Endothelial cell of umbilical vein (primary cell): ENCODE measurements around the gene PLA2G4E. TPM values are rescaled to one million over a fixed set of nuclear protein-coding genes. Genes with fewer than 3 reads are reported as not detected.

Experiments
- BruUV-seq: library from RNA; stranded (reverse); fragments of 400-500 nt; replicated peaks from 2 replicates; lab custom pipeline; 2021; lab: Mats Ljungman, UMichigan
- CTCF ChIA-PET: fragments of 300-600, 350-600 bp; sonication (Branson Sonifier 250); formaldehyde crosslinking; loops from one replicate; lab custom pipeline; 2021; ENCODE audit warnings: antibody characterized with exemption, inconsistent platforms; lab: Charles Lee
- POLR2A ChIA-PET: fragments of 300-600, 350-600 bp; sonication (Branson Sonifier 250); formaldehyde crosslinking; loops from one replicate; lab custom pipeline; 2021; ENCODE audit warnings: antibody characterized with exemption, inconsistent platforms; lab: Charles Lee
- DNase-seq: peaks from one replicate; pipeline ENCODE4 v3.0.0-alpha.2; 2011; ENCODE audit warnings: low read depth, low spot score
- FAIRE-seq: peaks from 2 replicates; lab custom pipeline; 2011; peaks lifted over from hg19 to GRCh38; lab: Jason Lieb, UNC
- H2AFZ ChIP-seq: 2 replicates; pipeline ENCODE4 v1.6.0; 2012; ENCODE audit warnings: low read depth, low read length, control low read depth, inconsistent platforms
- H3K27ac ChIP-seq: 2 replicates; pipeline ENCODE4 v1.5.1; 2011; ENCODE audit warnings: low read depth, mild to moderate bottlenecking, control low read depth, low read length, moderate library complexity; ENCODE audit not compliant: insufficient read depth
- H3K27me3 ChIP-seq, 2 experiments: 2 replicates each; pipeline versions ENCODE4 v1.6.0 to v1.6.1; 2011; ENCODE audit warnings: low read length in 2 of 2, mixed read lengths in 1 of 2; ENCODE audit not compliant: control insufficient read depth in 2 of 2, insufficient read depth in 2 of 2
- H3K36me3 ChIP-seq, 2 experiments: 2 replicates in 1 of 2; 3 replicates in 1 of 2; pipeline ENCODE4 v1.5.1; 2011; ENCODE audit warnings: low read length in 2 of 2, mild to moderate bottlenecking in 1 of 2, moderate library complexity in 1 of 2; ENCODE audit not compliant: control insufficient read depth in 2 of 2, insufficient read depth in 2 of 2; ENCODE audit errors: extremely low read depth in 1 of 2
- H3K4me1 ChIP-seq: 3 replicates; pipeline ENCODE4 v1.5.1; 2011; ENCODE audit warnings: mild to moderate bottlenecking, low read length; ENCODE audit not compliant: control insufficient read depth, insufficient read depth; ENCODE audit errors: extremely low read depth
- H3K4me2 ChIP-seq: 2 replicates; pipeline ENCODE4 v1.6.1; 2011; ENCODE audit warnings: low read length, control low read depth, mixed read lengths; ENCODE audit not compliant: insufficient read depth
- H3K4me3 ChIP-seq, 3 experiments: fragments of 200-600 bp in 1 of 3; sonication (generic), shearing (Covaris generic) in 1 of 3; replicated peaks in 1 of 3; 2 replicates each; pipeline ENCODE4 v1.5.1; 2011 to 2016; ENCODE audit warnings: control low read depth in 3 of 3, low read length in 3 of 3, mild to moderate bottlenecking in 2 of 3, inconsistent platforms in 1 of 3, low read depth in 1 of 3, moderate library complexity in 1 of 3; ENCODE audit not compliant: insufficient read depth in 1 of 3
- H3K79me2 ChIP-seq: 2 replicates; pipeline ENCODE4 v1.6.0; 2012; ENCODE audit warnings: low read length, inconsistent platforms; ENCODE audit not compliant: control insufficient read depth, insufficient read depth
- H3K9ac ChIP-seq: replicated peaks from 2 replicates; pipeline ENCODE3; 2011; ENCODE audit warnings: low read length, control low read depth; ENCODE audit not compliant: insufficient read depth; ENCODE audit errors: extremely low read depth
- H3K9me1 ChIP-seq: replicated peaks from 3 replicates; pipeline ENCODE4 v1.6.0; 2011; ENCODE audit warnings: mild to moderate bottlenecking, low read length; ENCODE audit not compliant: control insufficient read depth, insufficient read depth; ENCODE audit errors: extremely low read depth
- H3K9me3 ChIP-seq: replicated peaks from 2 replicates; pipeline ENCODE4 v1.5.1; 2012; ENCODE audit warnings: low read length, inconsistent platforms; ENCODE audit not compliant: control insufficient read depth, insufficient read depth
- H4K20me1 ChIP-seq: replicated peaks from 2 replicates; pipeline ENCODE3; 2011; ENCODE audit warnings: mild to moderate bottlenecking, low read length; ENCODE audit not compliant: control insufficient read depth, insufficient read depth; ENCODE audit errors: extremely low read depth
- EZH2 ChIP-seq: IDR thresholded peaks from 2 replicates; pipeline ENCODE4 v1.6.1; 2012; ENCODE audit warnings: borderline replicate concordance, low read depth, mild to moderate bottlenecking, moderate library complexity, low read length, inconsistent platforms; ENCODE audit not compliant: severe bottlenecking
- FOS ChIP-seq: IDR thresholded peaks from 2 replicates; pipeline ENCODE4 v1.6.1; 2011; ENCODE audit warnings: mild to moderate bottlenecking, low read length, moderate library complexity, borderline replicate concordance; ENCODE audit not compliant: insufficient read depth
- GATA2 ChIP-seq: IDR thresholded peaks from 2 replicates; pipeline ENCODE4 v1.7.0; 2011; ENCODE audit warnings: low read depth, mild to moderate bottlenecking, moderate library complexity, mixed read lengths, low read length; ENCODE audit not compliant: insufficient read length, insufficient read depth
- JUN ChIP-seq: IDR thresholded peaks from 2 replicates; pipeline ENCODE4 v1.6.1; 2011; ENCODE audit warnings: borderline replicate concordance, low read depth; ENCODE audit not compliant: insufficient read length, insufficient read depth
- MYC ChIP-seq: IDR thresholded peaks from one replicate; pipeline ENCODE4 v1.6.1; 2011; ENCODE audit warnings: mild to moderate bottlenecking, low read depth, low read length
- POLR2A ChIP-seq: IDR thresholded peaks from 2 replicates; pipeline ENCODE4 v1.6.1; 2012; ENCODE audit warnings: low read depth, mild to moderate bottlenecking, control low read depth, low read length
- POLR2AphosphoS5 ChIP-seq: IDR thresholded peaks from 2 replicates; pipeline ENCODE4 v1.6.1; 2012; ENCODE audit warnings: low read depth, mild to moderate bottlenecking, control low read depth, low read length, moderate library complexity; ENCODE audit not compliant: insufficient read depth
- dilution Hi-C: fragments of 300-500 bp; cut with MboI; formaldehyde crosslinking; loops from one replicate; pipeline ENCODE4 v1.15.0; 2019; ENCODE audit warnings: low sequenced_read_pairs; ENCODE audit not compliant: extremely low pct_ligation_motif_present
- intact Hi-C: fragments of 100-400 bp; cut with micrococcal nuclease; formaldehyde crosslinking; loops from one replicate; pipeline ENCODE4 v1.10.0; 2022
- polyA plus RNA-seq, 4 experiments: library from polyadenylated mRNA; depleted of rRNA in 3 of 4; stranded (reverse) in 3 of 4; unstranded in 1 of 4; fragments of >200 nt; gene quantifications; 2 replicates each; pipeline versions ENCODE4 v1.2.1 to v1.2.3, GENCODE V29; 2011 to 2012; ENCODE audit warnings: missing spikeins in 1 of 4
- total RNA-seq: library from RNA; stranded (reverse); gene quantifications from 2 replicates; pipeline ENCODE4 v1.2.3, GENCODE V29; 2021
- TF ChIP-seq, protein P1 (sequence below), 2 donors: IDR thresholded peaks; 1 replicate in 1 of 2; 2 replicates in 1 of 2; pipeline ENCODE4 v1.5.1; 2011; ENCODE audit warnings: low read length in 2 of 2, mild to moderate bottlenecking in 2 of 2, moderate library complexity in 2 of 2, control low read depth in 1 of 2, inconsistent platforms in 1 of 2, low read depth in 1 of 2; ENCODE audit not compliant: insufficient read depth in 1 of 2; ENCODE audit errors: extremely low read depth in 1 of 2
- TF ChIP-seq, protein P2 (sequence below): IDR thresholded peaks from 2 replicates; pipeline ENCODE4 v1.6.1; 2011; ENCODE audit not compliant: insufficient read depth, insufficient read length

PLA2G4E gene
- total and polyA plus RNA-seq, 2 donors (not counting 3 experiments of a cell fraction or from before 2014, with no cell fraction given), result not detected

DNA sequence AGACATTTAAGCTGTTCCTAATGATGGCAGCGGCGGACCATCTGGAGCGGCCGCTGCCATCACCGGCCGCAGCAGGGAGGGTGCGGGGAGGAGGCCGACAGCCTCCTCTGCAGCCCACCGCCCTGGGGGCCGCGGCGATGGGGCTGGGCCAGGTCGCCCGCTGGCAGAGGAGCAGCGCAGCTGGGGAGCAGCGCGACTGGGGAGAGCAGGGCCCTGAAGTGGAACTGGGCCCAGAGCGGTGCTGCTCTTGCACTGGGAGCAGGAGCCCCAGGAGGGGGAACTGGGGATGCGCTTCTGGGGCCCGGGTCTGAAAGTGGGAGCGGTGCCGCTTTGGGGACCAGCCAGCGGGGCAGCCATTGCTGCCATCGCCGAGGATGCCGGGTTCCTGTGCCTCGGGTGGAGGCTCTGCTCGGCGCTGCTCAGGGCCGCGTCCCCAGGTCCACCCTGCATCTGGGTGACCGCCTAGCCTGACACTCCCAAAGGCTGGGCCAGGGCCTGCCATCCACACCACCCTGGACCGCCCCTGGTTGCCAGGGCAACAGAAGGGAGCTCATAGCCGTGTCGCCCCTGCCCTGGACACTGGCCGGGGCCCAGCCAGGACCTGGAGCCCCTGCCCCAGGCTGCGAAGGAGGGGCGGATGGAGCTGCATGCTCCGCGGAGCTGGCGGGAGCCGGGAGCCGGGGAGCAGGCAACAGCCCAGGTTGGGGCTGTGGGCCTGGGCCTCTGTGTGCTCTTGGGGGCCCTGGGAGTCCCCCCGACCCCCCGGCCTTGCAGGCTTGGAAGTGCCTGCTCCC lies 15.5 kb upstream of the PLA2G4E start:
- no peak overlapping the region for H2AFZ ChIP-seq
- CTCF ChIA-PET, result interaction anchor here (2.4 kb wide), 1 partner anchor 48 kb away, joined by 6 read pairs; no protein-coding TSS in a partner anchor
- dilution Hi-C loops, result no loop called here

DNA sequence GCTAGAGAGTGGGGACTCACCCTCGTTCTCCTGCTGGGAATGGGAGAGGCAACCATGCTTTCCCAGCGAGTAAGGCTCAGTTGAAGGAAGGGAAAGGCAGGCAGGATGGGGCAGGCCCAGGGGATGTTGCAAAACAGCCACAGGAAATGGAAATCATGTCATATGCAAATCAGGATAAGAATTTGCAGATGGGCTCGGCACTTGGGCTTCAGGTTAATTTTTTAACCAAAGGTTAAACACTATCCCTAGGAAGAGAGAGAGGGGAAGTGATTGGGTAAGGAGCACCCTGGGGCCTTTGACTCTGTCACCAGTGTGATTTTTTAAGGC lies 14.6 kb upstream of the PLA2G4E start:
- no peaks in the 10 kb centered on the region for H3K9me3 ChIP-seq
- H3K4me3 ChIP-seq, result no peak overlapping the region
- no peaks in the 10 kb centered on the region for H3K9me1 ChIP-seq
- no peak overlapping the region for H3K9ac ChIP-seq
- BruUV-seq, result no TSS peak
- FAIRE-seq, result peak; percentile 43
- POLR2A ChIA-PET, result no interaction called here
- no peak overlapping the region for H3K4me2 ChIP-seq
- H2AFZ ChIP-seq, result peak overlapping the region; percentile 86
- H3K36me3 ChIP-seq, result no peaks in the 10 kb centered on the region
- H4K20me1 ChIP-seq, result no peaks in the 10 kb centered on the region
- H3K27me3 ChIP-seq, result peaks cover 0 to 11% of the 10 kb centered on the region in 2 experiments
- H3K79me2 ChIP-seq, result no peaks in the 10 kb centered on the region
- DNase-seq, result no peak
- dilution Hi-C loops, result no loop called here
- TF ChIP-seq POLR2A (no peak), EZH2 (no peak), JUN (no peak), MYC (no peak), FOS (no peak), GATA2 (no peak), POLR2AphosphoS5 (no peak)
- TF ChIP-seq, protein P1, sequence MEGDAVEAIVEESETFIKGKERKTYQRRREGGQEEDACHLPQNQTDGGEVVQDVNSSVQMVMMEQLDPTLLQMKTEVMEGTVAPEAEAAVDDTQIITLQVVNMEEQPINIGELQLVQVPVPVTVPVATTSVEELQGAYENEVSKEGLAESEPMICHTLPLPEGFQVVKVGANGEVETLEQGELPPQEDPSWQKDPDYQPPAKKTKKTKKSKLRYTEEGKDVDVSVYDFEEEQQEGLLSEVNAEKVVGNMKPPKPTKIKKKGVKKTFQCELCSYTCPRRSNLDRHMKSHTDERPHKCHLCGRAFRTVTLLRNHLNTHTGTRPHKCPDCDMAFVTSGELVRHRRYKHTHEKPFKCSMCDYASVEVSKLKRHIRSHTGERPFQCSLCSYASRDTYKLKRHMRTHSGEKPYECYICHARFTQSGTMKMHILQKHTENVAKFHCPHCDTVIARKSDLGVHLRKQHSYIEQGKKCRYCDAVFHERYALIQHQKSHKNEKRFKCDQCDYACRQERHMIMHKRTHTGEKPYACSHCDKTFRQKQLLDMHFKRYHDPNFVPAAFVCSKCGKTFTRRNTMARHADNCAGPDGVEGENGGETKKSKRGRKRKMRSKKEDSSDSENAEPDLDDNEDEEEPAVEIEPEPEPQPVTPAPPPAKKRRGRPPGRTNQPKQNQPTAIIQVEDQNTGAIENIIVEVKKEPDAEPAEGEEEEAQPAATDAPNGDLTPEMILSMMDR (IDR thresholded peaks at IDR 0.05; ENCODE audit: extremely low read depth in 1 of 2, insufficient read depth in 1 of 2, low read depth in 1 of 2, low read length in 2 of 2), result no peak
- TF ChIP-seq, protein P2, sequence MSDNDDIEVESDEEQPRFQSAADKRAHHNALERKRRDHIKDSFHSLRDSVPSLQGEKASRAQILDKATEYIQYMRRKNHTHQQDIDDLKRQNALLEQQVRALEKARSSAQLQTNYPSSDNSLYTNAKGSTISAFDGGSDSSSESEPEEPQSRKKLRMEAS, result no peak
- CTCF ChIA-PET, result no interaction called here
- intact Hi-C loops, result no loop called here
- H3K27ac ChIP-seq, result no peak overlapping the region
- H3K4me1 ChIP-seq, result peaks cover 2% of the 10 kb centered on the region

More for the DNA sequence above, 15.5 kb upstream of the PLA2G4E start:
- Histone ChIP-seq H3K36me3 (no peaks in the 10 kb centered on the region), H3K9ac (no peak overlapping the region), H3K9me1 (no peaks in the 10 kb centered on the region), H3K4me3 (no peak overlapping the region), H3K27me3 (peaks cover 2 to 7% of the 10 kb centered on the region in 2 experiments), H3K4me1 (peaks cover 2% of the 10 kb centered on the region), H3K9me3 (no peaks in the 10 kb centered on the region), H3K27ac (no peak overlapping the region), H4K20me1 (no peaks in the 10 kb centered on the region), H3K79me2 (no peaks in the 10 kb centered on the region), H3K4me2 (no peak overlapping the region)
- no peak for FAIRE-seq
- intact Hi-C loops, result no loop called here
- no peak for TF ChIP-seq POLR2A
- no peak for TF ChIP-seq FOS
- DNase-seq, result no peak
- no TSS peak for BruUV-seq
- POLR2A ChIA-PET, result no interaction called here
